ENCODE measurements around the gene PRLR. TPM values are rescaled to one million over a fixed set of nuclear protein-coding genes. Genes with fewer than 3 reads are reported as not detected.

Gene PRLR
- total and polyA plus RNA-seq, 4 donors = 3.5 to 44.5 (median 14.3) TPM

DNA sequence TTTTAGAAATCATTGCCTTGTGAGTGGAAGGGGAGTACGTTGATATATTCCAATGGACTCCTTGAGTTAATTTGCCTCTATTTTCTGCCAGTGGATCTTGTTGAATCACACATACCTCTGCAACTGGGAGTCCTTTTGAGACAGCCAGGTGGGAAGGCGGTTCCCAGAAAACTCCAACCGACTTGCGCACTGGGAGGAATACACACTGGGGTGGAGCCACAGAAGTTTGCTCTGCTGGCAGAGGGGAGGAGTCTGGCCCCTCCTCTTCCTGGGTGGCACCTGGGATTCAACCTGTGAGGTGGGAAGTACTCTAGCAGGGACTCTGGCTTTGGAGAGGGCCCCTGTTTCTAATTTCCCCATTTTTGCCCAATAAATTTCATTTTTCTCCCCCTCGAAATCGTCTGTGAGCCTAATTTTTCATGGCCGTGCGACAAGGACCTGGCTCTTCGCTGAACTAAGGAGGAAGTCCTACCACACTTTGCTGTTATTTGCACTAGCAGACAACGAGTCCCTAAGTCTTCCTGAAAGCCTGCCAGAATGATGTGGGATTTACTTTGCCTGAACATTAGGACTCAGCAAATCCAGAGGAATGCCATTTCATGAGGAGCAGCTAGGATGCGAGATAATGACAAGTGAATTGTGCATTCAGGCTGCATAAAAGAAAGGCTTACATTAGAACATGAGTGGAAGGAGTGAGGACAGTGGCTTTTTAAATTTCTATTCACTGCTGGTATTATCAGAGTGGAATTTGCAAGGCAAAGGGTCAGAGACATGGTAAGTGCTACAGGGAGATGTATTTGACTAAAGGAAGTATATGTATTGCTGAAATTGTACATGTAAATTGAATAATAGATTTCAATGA lies 67.2 kb downstream of the PRLR start:
- Histone ChIP-seq H3K27ac (ENCODE audit: low read depth in 1 of 2, low read length in 2 of 2) (no peak overlapping the region), H3K9me3 (ENCODE audit: control insufficient read depth in 4 of 4, low read length in 3 of 4) (no peaks in the 10 kb centered on the region), H3K36me3 (ENCODE audit: control insufficient read depth in 4 of 4, insufficient read depth in 3 of 4, low read depth in 1 of 4, low read length in 3 of 4) (no peaks in the 10 kb centered on the region), H3K9ac (ENCODE audit: low read depth in 1 of 2, low read length in 2 of 2) (no peak overlapping the region), H3K4me1 (ENCODE audit: control insufficient read depth in 4 of 4, insufficient read depth in 4 of 4, low read length in 3 of 4) (peaks cover 0 to 27% (median 4%) of the 10 kb centered on the region in 4 donors), H3K27me3 (ENCODE audit: control insufficient read depth in 4 of 4, insufficient read depth in 4 of 4, low read length in 3 of 4) (no peaks in the 10 kb centered on the region), H3K4me3 (ENCODE audit: low read depth in 1 of 3, low read length in 3 of 3) (no peak overlapping the region)
- TF ChIP-seq CTCF (IDR thresholded peaks at IDR 0.05; ENCODE audit: low read depth, low read length, missing input control) = no peak
- DNase-seq (ENCODE audit: low spot score) = no peak
- 90% methylated on average over 11 of the region's 11 CpGs for WGBS

DNA sequence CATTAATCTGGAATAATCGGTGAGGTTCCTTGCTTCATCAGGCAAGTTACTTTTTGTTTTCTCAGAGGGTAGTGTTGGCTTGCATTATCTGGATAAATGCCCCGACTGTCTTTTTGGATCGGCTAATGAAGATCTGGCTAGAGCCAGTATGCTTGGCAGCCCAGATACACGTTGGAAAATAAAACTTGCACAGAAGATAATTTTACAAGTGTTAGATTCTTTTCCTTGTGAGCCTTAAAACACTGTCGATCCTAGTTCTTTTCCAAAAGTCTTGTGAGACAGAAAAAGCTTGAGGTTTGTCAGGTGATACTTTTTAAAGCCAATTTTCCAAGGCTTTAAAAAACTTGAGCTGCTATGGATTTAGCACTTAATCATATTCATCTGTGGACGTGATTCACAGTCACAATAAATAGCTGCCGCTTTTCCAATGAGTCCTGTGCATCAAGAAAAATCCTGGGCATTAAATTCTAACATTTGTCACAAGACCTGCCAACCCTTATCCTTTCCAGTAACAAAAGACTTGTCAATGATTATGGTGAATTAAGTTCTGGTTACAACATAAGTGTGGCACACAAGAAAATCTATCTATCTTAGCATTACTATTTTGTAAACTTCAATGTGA lies 68.5 kb downstream of the PRLR start:
- no peaks in the 10 kb centered on the region for H3K27me3 ChIP-seq (ENCODE audit: control insufficient read depth in 4 of 4, insufficient read depth in 4 of 4, low read length in 3 of 4)
- H3K4me3 ChIP-seq (ENCODE audit: low read depth in 1 of 3, low read length in 3 of 3) = no peak overlapping the region
- 57% methylated on average over 7 of the region's 7 CpGs for WGBS
- no peaks in the 10 kb centered on the region for H3K36me3 ChIP-seq (ENCODE audit: control insufficient read depth in 4 of 4, insufficient read depth in 3 of 4, low read depth in 1 of 4, low read length in 3 of 4)
- DNase-seq (ENCODE audit: low spot score) = no peak
- TF ChIP-seq SP1 (IDR thresholded peaks at IDR 0.05) = no peak
- H3K27ac ChIP-seq (ENCODE audit: low read depth in 1 of 2, low read length in 2 of 2) = no peak overlapping the region
- peaks cover 0 to 27% (median 4%) of the 10 kb centered on the region in 4 donors for H3K4me1 ChIP-seq (ENCODE audit: control insufficient read depth in 4 of 4, insufficient read depth in 4 of 4, low read length in 3 of 4)
- no peaks in the 10 kb centered on the region for H3K9me3 ChIP-seq (ENCODE audit: control insufficient read depth in 4 of 4, low read length in 3 of 4)
- no peak overlapping the region for H3K9ac ChIP-seq (ENCODE audit: low read depth in 1 of 2, low read length in 2 of 2)

GRCh38 chr5:35160486-35161116 lies 69.7 kb downstream of the PRLR start:
- no peak for TF ChIP-seq ZBTB33 (IDR thresholded peaks at IDR 0.05)
- TF ChIP-seq HNF4A (conservative IDR thresholded peaks at IDR 0.05) = no peak
- TF ChIP-seq, protein P1, sequence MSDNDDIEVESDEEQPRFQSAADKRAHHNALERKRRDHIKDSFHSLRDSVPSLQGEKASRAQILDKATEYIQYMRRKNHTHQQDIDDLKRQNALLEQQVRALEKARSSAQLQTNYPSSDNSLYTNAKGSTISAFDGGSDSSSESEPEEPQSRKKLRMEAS (IDR thresholded peaks at IDR 0.05) = no peak
- no peak for TF ChIP-seq RXRA (IDR thresholded peaks at IDR 0.05)
- TF ChIP-seq FOXA2 (IDR thresholded peaks at IDR 0.05) = no peak
- no peak for TF ChIP-seq JUND (IDR thresholded peaks at IDR 0.05)
- TF ChIP-seq EGR1 (IDR thresholded peaks at IDR 0.05; ENCODE audit: low read depth in 2 of 2) = no peak
- TF ChIP-seq GABPA (IDR thresholded peaks at IDR 0.05 in 1 of 2, conservative IDR thresholded peaks at IDR 0.05 in 1 of 2) = no peak
- TF ChIP-seq CTCF (IDR thresholded peaks at IDR 0.05; ENCODE audit: low read depth, low read length, missing input control) = no peak
- no peak for TF ChIP-seq SP1 (IDR thresholded peaks at IDR 0.05)
- no peak for TF ChIP-seq HNF4G (IDR thresholded peaks at IDR 0.05)
- no peak for TF ChIP-seq REST (IDR thresholded peaks at IDR 0.05)
- TF ChIP-seq FOXA1 (IDR thresholded peaks at IDR 0.05) = no peak
- TF ChIP-seq RAD21 (IDR thresholded peaks at IDR 0.05) = no peak
- no peak for TF ChIP-seq YY1 (IDR thresholded peaks at IDR 0.05)
- no peaks in the 10 kb centered on the region for H3K27me3 ChIP-seq (ENCODE audit: control insufficient read depth in 4 of 4, insufficient read depth in 4 of 4, low read length in 3 of 4)
- WGBS = 86% methylated on average over 6 of the region's 6 CpGs

More at GRCh38 chr5:35160486-35161116, 69.7 kb downstream of the PRLR start:
- Histone ChIP-seq H3K36me3 (ENCODE audit: control insufficient read depth in 4 of 4, insufficient read depth in 3 of 4, low read depth in 1 of 4, low read length in 3 of 4) (no peaks in the 10 kb centered on the region), H3K4me3 (ENCODE audit: low read depth in 1 of 3, low read length in 3 of 3) (no peak overlapping the region), H3K4me1 (ENCODE audit: control insufficient read depth in 4 of 4, insufficient read depth in 4 of 4, low read length in 3 of 4) (peaks cover 0 to 20% (median 4%) of the 10 kb centered on the region in 4 donors), H3K9ac (ENCODE audit: low read depth in 1 of 2, low read length in 2 of 2) (no peak overlapping the region), H3K27ac (ENCODE audit: low read depth in 1 of 2, low read length in 2 of 2) (no peak overlapping the region), H3K9me3 (ENCODE audit: control insufficient read depth in 4 of 4, low read length in 3 of 4) (no peaks in the 10 kb centered on the region)
- no peak for DNase-seq (ENCODE audit: low spot score)

Data from liver (tissue), 9 donors.